ENCODE results near the gene NT5C3B. TPM values are rescaled to one million over a fixed set of nuclear protein-coding genes. Genes with fewer than 3 reads are reported as not detected.
A peak's percentile ranks its signal among the peaks of the same experiment; 100 is the strongest.

NT5C3B gene
- total RNA-seq, 2 experiments from 2014 or later: 0.16 to 12.1 TPM

DNA sequence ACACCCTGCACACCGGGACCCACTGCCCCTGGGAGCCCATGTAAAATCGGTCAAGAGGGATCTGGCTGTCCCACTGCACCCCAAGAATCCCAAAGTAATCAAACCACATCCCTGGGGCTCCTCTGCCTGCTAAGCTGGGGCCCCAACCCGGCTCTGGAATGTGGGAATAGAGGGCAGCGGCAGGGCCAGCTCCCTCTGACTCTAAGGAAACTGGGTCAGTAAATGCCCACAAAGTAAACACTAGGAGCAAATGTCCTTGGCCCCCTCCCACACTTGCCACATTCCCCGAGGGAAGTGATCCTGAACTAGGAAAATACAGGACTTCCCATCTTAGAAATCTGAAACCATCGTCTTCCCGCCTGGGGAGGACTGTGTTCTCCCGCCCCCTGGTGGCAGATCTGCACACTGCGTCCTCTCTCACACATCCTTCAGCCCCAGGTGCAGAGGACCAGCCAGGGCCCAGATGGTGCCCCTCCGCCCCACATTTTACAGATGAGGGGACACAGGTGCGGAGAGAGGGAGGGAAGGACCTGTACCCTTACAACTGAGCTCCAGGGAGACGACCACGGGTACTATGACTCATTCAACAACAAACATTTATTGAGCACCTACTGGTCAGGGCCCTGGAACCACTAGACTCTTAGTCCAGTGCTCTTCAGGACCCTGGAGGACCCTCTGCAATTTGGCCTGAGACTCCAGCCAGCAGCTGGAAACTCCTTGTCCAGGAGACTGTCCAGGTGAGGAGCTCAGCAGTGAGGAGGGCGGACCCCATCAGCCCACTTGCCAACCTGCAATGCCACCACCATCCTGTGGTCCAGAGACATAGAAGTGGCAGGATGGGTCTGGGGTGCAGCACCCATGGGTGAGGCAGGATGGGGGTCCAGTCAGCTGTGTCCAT is 34.4 kb downstream of the NT5C3B start:
- DNase-seq (ENCODE audit: low spot score): peak; percentile 82
- ChIA-PET POLR2A (interaction anchor here (0.6 to 1.0 kb wide), 2 partner anchors 63 to 75 kb away, joined by 3 to 4 read pairs; no protein-coding TSS in a partner anchor), CTCF (ENCODE audit: unreplicated experiment) (interaction anchor here (0.6 to 0.8 kb wide), 2 partner anchors 158 to 504 kb away, joined by 3 to 4 read pairs; no protein-coding TSS in a partner anchor)
- no peak for TF ChIP-seq EZH2phosphoT487 (IDR thresholded peaks at IDR 0.05; ENCODE audit: borderline replicate concordance, low read depth, low read length)
- TF ChIP-seq, protein P1, sequence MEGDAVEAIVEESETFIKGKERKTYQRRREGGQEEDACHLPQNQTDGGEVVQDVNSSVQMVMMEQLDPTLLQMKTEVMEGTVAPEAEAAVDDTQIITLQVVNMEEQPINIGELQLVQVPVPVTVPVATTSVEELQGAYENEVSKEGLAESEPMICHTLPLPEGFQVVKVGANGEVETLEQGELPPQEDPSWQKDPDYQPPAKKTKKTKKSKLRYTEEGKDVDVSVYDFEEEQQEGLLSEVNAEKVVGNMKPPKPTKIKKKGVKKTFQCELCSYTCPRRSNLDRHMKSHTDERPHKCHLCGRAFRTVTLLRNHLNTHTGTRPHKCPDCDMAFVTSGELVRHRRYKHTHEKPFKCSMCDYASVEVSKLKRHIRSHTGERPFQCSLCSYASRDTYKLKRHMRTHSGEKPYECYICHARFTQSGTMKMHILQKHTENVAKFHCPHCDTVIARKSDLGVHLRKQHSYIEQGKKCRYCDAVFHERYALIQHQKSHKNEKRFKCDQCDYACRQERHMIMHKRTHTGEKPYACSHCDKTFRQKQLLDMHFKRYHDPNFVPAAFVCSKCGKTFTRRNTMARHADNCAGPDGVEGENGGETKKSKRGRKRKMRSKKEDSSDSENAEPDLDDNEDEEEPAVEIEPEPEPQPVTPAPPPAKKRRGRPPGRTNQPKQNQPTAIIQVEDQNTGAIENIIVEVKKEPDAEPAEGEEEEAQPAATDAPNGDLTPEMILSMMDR (conservative IDR thresholded peaks at IDR 0.05; ENCODE audit: low read length): peak; percentile 97
- Histone ChIP-seq H3K9me2 (ENCODE audit: insufficient read depth, low read length) (no peaks in the 10 kb centered on the region), H3K4me3 (ENCODE audit: low read depth, low read length, poor library complexity, severe bottlenecking) (no peak overlapping the region), H2AFZ (ENCODE audit: low read length) (peak overlapping the region; percentile 70), H3K4me1 (ENCODE audit: insufficient read depth, low read length, poor library complexity, severe bottlenecking) (peaks cover 28% of the 10 kb centered on the region), H3K27ac (ENCODE audit: low read depth, low read length, poor library complexity, severe bottlenecking) (no peak overlapping the region), H3K9me3 (ENCODE audit: low read length) (no peaks in the 10 kb centered on the region), H3K4me2 (ENCODE audit: low read length) (peak overlapping the region; percentile 36), H4K20me1 (ENCODE audit: insufficient read depth, low read length) (no peaks in the 10 kb centered on the region), H3K36me3 (ENCODE audit: insufficient read depth, low read length) (no peaks in the 10 kb centered on the region), H3K79me2 (ENCODE audit: insufficient read depth, low read depth, low read length) (no peaks in the 10 kb centered on the region)
- intact Hi-C loops (cut with micrococcal nuclease; ENCODE audit: unreplicated experiment): loop anchor here (1.0 kb wide), 2 partner anchors 63 to 158 kb away; no protein-coding TSS in a partner anchor
- BruUV-seq (replicated peaks): no TSS peak

DNA sequence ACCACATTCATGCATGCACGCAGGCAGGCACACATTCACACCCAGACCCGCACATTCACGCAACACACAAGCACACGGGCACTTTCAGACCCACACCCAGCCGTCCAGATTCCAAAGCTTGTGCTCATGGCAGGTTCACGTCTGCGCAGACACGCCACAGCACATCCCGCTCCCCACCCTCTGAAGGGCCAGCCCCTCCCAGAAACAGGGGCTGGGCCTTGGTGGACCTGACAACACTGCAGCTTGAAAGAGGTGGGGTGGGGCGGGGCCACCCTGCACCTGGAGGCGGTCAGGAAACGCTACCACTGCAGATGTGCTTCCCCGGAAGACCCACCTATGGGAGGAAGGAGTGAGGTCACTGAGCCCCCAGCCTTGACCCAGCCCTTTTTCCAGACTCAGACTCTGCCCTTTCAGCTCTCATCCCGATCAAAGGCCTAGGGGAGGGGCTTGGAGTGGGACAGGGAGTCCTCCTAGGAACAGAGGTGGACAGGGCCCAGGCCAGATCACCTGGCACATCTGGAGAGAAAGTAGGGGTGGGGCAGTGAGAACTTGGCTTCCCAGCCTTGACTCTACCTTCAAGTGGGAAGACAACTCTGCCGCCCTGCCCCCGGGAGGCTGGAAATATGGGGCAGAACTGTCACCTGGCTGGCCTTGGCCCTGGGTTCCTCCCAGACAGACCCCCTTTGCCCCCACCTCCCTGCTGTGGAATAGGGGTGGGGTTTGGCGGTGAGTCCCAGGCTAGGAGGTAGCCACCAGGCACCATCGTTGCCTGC is 35.2 kb downstream of the NT5C3B start:
- BruUV-seq (replicated peaks): no TSS peak
- H4K20me1 ChIP-seq (ENCODE audit: insufficient read depth, low read length): no peaks in the 10 kb centered on the region
- H3K4me3 ChIP-seq (ENCODE audit: low read depth, low read length, poor library complexity, severe bottlenecking): no peak overlapping the region
- H3K79me2 ChIP-seq (ENCODE audit: insufficient read depth, low read depth, low read length): no peaks in the 10 kb centered on the region
- DNase-seq (ENCODE audit: low spot score): peak; percentile 70
- TF ChIP-seq, protein P1 (conservative IDR thresholded peaks at IDR 0.05; ENCODE audit: low read length): no peak
- TF ChIP-seq EZH2phosphoT487 (IDR thresholded peaks at IDR 0.05; ENCODE audit: borderline replicate concordance, low read depth, low read length): no peak
- no peaks in the 10 kb centered on the region for H3K36me3 ChIP-seq (ENCODE audit: insufficient read depth, low read length)
- H3K9me3 ChIP-seq (ENCODE audit: low read length): no peaks in the 10 kb centered on the region
- peak overlapping the region; percentile 36 for H3K4me2 ChIP-seq (ENCODE audit: low read length)
- no peaks in the 10 kb centered on the region for H3K9me2 ChIP-seq (ENCODE audit: insufficient read depth, low read length)
- H2AFZ ChIP-seq (ENCODE audit: low read length): peak overlapping the region; percentile 70; the same call in 1 of the 2 replicates
- intact Hi-C loops (cut with micrococcal nuclease; ENCODE audit: unreplicated experiment): loop anchor here (1.0 kb wide), 2 partner anchors 62 to 159 kb away; no protein-coding TSS in a partner anchor
- peaks cover 28% of the 10 kb centered on the region for H3K4me1 ChIP-seq (ENCODE audit: insufficient read depth, low read length, poor library complexity, severe bottlenecking)
- POLR2A ChIA-PET: interaction anchor here (0.6 to 1.0 kb wide), 2 partner anchors 25 to 64 kb away, joined by 3 to 4 read pairs; no protein-coding TSS in a partner anchor
- CTCF ChIA-PET (ENCODE audit: unreplicated experiment): interaction anchor here (0.6 kb wide), 2 partner anchors 76 to 1007 kb away, joined by 6 to 10 read pairs; no protein-coding TSS in a partner anchor
- H3K27ac ChIP-seq (ENCODE audit: low read depth, low read length, poor library complexity, severe bottlenecking): no peak overlapping the region
